RPMI8226 (cell line): ENCODE data around the gene PTCHD1.

Experiments
- DNase-seq: peaks from one replicate; pipeline ENCODE4 v3.0.0-alpha.2; 2015

PTCHD1 gene

DNA sequence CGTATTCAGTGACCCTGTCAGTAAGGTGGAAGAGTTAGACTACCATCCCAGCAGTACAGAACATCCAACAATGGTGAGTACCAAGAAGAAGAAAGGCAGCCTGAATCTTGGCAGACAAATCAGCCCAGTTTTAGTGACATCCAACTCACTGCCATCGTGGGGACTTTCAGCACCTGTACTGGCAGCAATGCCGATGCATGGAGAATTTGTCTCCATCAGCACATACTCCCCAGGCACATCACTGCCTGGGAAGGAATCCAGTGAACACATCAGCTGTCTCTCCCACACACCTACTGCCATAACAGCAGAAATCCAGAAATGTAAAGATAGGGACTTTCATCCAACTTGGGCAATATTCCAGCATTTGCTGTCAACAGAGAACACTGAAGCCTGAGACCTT, 29.8 kb downstream of the PTCHD1 start:
- DNase-seq, result no peak

DNA sequence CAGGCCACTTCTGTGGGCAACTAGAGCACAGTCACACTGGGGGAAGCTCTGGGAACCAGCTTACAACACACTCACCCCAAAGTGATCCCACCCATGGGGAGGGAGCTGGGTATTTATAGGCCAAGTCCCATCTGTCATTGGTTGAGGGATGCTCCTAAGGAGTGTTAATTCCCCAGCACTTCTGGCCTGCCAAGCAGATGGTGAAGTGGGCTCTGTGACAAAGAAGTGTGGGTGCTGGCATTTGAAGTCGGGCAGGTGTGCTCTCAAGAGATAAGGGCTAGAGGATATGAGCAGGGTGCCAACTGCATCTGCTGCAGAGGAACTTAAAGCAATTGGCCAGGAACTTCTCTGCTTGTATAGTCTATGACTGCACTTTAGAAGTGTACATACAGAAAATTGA, 30.9 kb downstream of the PTCHD1 start:
- no peak for DNase-seq

DNA sequence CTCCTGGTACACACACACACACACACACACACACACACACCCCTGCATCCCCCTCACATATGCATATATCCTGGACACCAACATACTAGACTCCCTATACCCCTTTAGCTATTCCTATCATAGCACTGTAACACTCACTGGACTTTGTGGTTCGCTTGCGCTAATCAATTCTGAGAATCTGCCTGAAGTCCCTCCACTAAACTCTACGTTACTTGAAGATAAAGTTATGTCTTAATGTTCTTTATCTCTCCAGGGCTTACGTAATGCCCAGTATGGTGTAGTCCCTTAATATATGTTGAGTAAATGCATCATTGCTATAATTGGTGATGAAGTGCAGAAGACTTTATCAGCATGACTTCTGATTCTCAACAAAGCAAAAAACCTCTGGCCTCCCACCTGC, 32.3 kb downstream of the PTCHD1 start:
- no peak for DNase-seq

DNA sequence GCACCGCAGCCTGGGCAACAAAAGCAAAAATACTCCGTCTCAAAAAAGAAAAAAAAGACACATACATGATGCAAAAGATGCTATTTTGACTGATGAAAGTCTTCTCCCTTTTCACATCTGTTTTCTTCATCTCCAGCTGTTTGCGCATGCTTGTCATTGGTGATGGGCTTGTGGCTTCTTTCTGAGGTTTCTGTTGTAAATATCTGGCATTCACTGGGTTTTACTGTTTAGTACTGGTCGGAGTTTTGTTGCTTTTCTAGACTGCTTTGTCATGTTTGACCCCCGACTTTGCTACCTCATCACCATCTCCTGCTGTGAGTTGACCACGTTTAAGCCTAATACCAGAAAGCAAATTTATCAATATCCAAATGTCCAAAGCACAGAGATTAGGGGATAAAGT, 34.4 kb downstream of the PTCHD1 start:
- DNase-seq, result no peak

DNA sequence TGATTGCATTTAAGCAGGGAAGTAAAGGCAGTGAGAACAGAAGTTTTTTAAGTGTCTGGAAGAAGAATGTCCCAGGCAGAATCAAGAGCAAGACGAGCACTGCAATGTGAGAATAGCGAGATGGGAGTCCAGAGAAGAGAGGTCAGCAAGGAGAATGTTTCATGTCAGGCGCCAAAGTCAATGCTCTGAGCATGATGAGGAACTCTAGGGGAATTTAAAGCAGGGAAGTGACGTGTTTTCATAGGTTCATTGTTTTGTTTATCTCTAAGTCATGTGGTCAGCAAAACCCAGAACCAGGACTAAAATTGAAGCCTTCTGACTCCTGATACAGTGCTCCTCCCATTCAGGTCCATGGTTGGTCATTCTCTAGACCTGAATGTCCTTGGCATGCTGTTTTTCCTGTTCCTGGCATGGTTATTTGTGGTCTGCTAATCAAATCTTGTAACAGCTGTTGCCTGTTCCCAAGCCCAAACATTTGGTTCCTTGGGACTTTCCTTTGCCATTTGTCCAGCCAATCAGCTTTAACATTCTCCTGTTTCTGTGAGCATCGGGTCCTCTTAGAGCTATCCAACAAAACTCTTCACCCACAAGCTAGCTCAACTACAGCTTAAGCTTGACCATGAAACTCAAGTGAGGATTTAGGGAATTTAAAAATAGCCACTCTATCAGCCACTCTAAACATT, 37.7 kb downstream of the PTCHD1 start:
- no peak for DNase-seq

DNA sequence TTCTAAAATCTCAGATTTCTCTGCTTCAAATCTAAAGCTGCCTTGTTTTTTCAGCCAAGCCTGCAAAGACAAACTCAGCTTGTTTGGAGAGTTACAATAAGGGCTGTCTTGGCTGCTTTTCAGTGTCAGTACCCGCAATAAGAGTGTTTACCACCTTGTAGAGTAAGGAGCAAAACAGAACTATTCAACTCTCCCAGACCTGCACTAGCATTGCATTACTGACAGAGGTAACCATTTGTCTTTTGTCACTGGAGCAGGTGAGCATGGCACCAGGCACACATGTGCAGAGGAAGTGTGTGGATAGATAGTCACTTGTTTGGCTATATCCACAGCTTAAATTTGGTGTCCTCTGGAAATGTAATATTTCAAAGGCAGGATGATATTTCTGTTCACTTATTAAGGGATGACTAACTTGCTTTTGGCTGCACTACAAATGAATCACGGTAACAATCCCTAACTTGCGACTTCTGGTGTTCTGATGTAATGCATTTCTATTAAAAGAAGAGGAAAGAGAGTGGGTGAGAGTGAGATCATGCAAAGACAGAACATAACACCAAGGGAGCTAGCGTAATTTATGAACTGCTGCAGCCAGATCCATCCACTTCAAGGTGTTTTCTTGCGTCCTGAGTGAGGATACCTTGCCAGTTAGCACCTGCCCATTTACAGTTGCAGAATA, 38.6 kb downstream of the PTCHD1 start:
- DNase-seq, result no peak

DNA sequence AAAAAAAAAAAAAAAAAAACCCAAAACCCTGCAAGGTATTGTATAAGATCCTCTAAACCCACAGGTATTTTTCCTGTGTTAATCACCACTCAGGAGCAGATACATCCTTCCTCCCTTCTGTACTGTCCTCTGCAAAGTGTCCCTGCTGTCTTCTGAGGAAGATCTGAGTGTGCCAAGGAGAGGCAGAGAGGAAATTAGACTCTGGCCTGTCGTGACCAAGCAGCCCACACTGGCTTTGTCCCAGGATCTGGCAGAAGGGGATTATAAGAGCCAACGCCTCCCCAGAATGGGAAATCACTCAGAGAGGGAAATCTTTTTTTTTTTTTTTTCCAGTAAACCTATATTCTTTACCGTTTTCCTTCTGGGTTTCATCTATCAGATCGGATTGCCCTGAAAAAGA, 39.6 kb downstream of the PTCHD1 start:
- DNase-seq, result no peak

DNA sequence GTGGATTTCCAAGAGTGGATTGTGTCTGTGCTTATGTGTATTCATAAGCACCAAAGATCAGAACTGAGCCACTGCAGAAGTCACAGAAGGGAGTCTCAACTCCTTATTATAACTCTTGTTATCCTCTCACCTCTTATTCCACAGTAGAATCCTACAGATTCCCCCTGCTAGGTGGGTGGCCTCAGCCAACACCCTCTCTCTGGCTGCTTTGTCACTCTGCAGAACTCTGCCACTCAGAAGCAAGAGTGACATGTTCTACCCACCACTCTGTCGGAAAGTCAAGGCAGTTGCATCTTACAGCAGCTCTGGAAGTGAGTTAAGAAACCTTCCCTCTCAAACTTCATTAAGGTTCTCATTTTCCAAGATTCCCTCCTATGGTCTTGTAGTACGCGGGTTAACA, 41.9 kb downstream of the PTCHD1 start:
- DNase-seq, result no peak

DNA sequence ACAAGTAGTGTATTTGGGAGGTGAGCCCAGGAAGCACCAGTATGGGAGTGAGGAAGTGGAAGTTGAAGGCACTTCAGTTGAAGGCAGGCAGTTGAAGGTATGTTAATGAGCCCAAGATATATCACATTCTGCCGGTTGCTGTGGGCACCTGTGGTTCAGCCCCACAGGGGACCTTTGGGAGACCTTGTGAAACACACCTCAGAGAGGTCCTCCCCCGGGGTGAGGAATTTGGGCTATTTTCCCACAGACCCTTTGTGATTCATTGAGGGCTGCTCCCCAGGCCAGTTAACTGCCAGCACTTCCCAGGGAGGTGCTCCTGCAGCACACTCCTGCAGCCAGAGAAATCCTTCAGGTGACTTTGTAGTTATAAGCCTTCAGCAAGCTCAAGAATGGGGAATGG, 45.9 kb downstream of the PTCHD1 start:
- DNase-seq, result no peak

DNA sequence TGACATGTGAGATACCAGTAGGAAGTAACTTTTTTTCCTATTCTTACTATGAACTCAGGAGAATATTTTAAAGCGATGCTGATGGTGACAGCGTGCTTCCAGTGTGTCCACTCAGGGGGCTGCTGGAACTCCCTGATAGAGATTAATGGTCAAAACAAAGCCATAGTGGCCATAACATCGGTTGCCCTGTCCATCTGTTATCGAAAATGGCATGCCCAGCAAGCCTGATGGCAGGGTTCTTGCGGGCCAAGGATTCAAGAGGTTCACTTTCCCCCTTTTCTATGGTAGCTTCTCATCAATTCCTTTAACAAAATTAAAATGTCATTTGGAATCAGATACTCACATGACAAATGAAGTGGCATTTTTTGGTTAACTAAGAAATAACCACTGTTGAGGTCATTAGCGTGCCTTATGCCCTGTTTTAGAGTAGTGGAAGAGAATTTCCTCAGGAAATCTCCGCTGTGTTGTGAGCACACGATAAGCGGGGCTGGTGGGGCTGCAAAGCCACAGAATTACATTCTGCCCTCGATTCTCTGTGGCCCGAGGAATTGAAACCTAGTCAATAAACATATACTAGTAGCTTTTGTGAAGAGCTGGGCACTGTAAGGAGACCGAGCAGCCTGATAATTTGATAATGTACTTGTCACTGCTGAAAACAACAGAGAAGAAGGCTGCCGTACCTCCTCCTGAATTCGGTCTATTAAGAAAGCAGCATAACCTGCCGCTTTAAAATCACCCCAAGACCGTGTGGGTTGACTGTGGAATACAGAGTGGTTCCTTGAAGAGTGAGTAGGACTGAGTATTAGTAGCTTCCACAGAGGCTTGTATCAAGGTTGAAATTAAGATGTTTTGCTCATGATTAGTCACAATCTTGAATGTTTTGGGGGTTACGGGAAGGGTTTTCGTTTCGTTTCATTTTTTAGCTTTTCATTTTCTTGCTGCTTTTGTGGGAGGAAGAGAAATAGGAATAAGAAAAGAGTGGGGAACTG, 46.7 kb downstream of the PTCHD1 start:
- DNase-seq, result no peak

DNA sequence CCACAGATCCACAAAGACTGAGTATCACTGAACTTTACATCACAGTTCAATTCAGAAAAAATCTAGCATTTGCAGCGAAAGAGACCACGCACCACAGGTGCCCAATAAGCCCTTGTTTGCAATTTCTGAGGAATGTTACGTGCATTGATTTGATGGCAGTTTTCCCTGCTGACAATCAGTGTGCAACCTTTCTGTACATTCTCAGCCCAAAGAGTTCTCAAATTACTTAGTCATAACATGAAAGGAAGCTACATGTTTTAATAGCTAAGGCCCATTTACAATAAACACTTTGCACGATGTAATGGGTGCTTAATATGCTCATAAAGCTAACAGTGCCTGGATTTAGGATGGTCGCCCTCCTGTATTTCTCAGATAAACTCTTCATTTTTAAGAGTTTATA, 47.9 kb downstream of the PTCHD1 start:
- no peak for DNase-seq

DNA sequence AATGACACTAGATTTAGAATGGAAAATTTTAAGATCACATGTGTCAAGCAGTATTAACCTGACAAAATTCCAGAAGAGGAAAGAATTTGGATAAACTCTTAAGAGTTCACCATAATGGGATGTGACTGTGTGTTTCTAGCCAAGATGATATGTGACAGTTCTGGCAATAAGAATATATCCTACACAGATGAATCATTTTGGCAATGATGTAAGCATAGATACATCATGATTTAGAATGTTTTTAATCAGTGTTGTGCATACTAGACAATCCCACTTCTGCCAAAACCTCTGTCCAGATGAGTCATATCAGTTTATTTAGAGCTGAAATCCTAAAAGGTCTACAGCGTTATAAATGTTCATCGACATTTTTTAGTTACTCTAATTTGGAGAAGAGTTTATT, 48.8 kb downstream of the PTCHD1 start:
- no peak for DNase-seq

DNA sequence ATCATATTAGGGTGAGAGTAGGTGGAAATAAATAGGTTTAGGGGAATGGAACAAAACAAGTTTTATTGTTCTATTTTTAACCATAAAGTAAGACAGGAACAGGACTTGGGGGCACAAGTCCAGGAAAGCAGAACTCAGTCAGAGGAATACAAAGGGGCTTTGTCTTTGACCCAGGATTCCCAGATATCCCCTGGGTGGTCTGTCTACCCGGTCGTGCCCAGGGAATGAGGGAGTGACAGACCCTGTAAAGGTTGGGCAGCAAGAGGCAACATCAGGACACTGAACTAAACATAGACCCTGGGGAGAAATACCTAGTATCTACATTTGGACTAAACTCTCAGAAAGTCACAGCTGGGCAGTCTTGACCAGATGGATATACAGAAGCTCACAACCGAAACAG, 50.6 kb downstream of the PTCHD1 start:
- DNase-seq, result no peak

DNA sequence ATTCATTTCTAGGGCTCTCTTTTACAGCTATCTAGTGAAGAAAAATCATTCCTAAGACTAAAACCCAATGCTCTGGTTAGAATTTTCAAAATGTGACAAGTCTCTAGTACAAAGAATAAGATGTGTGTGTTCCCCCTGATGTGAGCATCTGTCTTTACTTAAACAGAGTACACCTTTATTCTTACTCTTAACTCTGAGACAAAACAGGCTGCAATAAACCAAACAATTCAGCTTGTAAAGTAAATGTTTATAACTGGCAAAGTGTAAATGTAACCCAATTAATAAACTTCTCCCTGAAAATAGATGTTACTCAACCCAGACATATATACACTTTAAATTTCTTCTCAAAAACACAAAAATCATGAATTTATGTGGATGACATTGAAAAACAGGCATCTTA, 51.6 kb downstream of the PTCHD1 start:
- no peak for DNase-seq

DNA sequence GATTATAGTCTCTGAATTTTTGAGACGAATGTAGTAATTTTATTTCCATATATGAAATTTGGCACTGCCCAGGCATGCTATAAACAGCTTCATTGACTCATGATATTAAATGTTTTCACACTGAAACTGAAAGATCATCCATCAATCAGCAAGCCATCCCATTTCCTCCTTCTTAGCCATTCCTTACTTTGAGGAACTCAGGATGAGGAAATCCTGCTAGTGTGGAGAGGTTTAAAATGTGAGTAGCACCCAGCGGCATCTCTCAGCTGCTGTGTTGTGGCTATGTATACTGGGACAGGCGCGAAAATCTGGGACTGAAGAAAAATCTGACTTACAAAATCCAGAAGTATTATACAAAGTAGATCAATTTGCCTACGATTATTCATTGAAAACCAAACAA, 52.1 kb downstream of the PTCHD1 start:
- no peak for DNase-seq

DNA sequence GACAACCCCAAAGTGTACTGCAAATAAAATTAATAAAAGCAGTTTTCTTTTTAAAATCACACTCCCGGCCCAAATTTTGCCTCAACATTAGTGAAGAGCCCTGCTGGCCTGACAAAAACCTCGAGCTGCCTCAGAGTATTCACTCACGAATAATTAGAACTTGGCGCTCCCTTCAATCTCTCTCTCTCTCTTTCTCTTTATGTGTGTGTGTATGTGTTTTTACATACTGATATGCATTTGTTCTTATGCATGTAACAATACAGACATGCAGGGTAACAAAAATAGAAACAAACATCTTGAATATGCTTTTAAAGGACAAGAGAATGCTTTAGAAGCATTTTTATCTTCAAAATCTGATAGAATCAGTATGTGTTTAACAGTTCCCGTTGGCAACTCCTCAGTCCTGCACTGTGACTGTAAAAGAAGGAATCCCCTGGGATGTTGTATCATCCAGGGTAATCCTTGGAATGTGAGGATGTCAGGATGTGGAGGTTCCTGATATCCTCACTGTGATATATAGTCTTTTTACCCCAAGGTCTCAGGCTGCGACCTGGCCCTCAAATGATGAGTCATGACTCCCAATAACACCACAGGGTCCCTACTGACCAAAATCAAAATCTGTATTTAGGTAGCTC, 53.0 kb downstream of the PTCHD1 start:
- DNase-seq, result no peak

DNA sequence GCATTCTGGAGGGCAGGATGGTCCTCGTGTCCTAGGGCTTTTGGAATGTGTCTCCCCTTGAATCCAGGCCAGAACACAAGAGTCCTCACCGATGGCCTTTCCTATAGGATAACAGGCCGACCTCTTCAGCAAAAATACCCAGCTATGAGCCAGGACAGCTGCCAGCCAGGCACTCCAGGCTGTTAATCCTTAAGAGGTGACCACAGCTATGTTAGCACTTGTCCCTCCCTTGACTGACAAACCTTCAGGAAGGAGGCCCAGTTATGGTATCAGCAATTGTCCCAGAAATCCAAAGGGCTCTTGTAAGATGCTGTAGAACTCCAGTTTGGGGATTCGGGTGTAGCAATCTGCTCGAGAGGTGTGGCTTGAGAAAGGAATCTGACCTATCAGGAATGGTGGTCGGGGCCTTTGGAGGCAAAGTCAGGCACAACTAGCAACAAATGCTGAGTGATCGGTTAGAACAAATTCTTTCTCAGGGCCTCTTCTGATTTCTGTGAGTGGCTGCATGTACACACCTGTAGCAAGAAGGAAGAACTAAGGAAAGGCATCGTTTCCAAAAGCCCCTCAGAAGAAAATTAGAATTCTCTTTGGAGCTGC, 54.6 kb downstream of the PTCHD1 start:
- DNase-seq, result no peak

DNA sequence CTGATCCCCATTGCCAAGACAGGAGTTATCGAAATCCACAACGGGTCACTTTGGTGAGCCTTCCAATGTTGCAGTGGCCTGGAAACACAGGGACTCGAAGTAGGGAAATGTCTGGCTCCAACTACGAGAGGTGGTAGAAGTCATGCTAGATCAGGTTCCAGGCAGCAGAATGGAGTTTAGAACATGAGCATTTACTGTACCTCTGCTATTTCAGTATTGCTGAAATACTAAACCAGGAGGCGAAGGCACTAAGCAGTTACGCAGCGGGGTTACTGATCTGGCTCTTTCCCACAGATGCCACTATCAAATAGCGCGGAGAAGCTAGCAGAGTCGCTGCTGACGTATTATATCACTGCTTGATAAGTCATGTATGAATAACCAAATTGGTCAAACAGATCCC, 56.3 kb downstream of the PTCHD1 start:
- DNase-seq, result no peak

DNA sequence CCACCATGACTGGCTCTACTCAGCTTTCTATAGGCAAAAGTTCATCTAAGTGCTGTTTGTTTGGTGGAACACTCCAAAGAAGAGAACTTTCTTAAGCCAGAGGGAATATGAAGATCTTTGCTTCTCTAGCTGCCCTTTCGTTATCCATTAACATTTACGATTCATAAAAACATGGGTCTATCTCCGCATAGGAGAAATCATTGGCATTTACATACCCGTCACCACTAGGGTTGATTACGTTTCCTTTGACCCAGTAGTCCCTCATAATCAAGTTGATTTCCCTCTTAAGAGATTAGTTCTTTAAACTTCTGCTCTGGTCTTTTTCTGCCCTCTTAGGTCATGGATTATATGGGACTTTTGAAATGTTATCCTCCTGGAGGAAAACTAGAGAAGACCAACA, 57.5 kb downstream of the PTCHD1 start:
- no peak for DNase-seq

DNA sequence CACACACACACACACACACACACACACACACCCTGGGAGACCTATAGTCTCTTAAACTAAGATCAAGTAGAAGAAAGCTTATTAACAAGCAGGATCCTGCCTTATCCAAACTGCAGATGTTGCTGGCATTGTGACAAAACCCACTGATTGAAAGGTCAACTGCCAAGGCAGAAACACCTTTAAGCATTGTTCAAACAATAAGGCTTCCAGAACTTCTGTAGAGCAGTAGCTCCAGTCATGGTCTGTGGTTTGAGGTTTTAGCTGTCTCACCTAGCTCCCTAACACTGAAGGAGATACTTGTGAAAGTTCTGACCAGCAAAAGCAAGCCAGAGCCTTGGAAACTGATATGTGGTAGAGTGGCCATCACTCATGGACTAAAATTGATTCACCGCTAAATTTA, 59.8 kb downstream of the PTCHD1 start:
- DNase-seq, result peak; percentile 42

DNA sequence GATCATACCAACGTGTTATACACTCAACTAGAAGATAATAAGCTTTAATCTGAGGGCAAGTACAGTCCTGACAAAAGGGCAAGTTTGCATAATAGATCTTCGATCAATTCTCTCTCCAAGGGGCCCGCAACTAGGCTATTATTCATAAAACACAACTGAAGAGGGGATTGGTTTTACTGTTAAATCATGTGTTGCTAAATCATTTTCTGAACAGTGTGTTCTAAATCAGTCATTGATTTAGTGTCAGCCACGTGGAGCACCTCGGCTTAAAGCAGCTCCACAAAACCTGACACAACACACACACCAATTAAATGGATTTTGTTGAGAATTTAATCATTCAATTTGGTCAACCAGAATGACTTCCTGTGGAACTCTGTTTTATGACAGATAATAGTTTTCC, 61.6 kb downstream of the PTCHD1 start:
- no peak for DNase-seq

DNA sequence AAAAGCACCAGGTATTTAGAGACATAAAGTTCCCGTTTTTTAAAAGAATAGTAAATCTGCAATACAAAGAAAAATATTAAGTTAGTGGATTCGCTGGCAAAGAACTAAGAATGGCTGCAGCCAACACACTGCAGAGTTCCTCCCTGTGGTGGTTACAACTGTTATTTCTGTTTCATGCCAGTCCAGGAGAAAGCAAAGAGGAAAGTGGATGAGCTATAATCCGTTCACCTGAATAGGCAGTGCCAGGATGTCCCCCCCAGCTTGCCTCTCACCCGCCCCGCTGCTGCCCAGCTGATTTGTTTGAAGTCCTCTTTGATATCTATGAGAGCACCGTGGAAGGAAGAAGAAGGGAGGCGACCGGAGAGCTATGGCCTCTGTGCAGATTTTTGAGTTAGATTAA, 63.9 kb downstream of the PTCHD1 start:
- DNase-seq, result no peak

DNA sequence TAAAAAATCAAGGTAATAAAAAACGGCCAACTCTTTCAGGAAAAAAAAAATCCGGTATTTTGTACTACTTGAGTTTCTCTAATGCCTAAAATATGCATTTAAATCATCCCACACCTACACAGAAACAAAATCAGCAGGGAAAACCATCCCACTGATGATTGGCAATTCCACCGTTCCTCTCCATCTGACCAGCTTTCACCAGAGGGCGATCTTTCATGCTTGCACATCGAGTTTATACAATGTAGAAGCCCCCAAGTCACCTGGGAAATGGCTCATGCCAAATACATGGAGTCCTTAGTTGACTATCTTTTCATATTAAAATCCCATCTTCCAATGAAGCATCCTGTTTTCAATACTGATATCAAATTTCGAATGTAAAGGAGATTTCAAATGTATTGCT, 69.2 kb downstream of the PTCHD1 start:
- no peak for DNase-seq
